HCT116 (cell line): ENCODE data around the gene GABRA4.

ENCODE experiments used
- ATF3 ChIP-seq: IDR thresholded peaks from 2 replicates; pipeline ENCODE4 v1.6.1; 2012
- EZH2 ChIP-seq: fragments of 200-600 bp; sonication (generic); IDR thresholded peaks from 2 replicates; pipeline ENCODE4 v1.6.1; 2017; ENCODE audit warnings: antibody characterized with exemption, mixed run types
- EZH2phosphoT487 ChIP-seq: fragments of 200-600 bp; IDR thresholded peaks from 2 replicates; pipeline ENCODE4 v1.6.1; 2018; ENCODE audit warnings: antibody characterized with exemption, borderline replicate concordance
- FOSL1 ChIP-seq: IDR thresholded peaks from 2 replicates; pipeline ENCODE4 v1.6.1; 2012; ENCODE audit warnings: low read depth
- POLR2A ChIP-seq: IDR thresholded peaks from 2 replicates; pipeline ENCODE4 v1.7.0; 2011; ENCODE audit warnings: borderline replicate concordance; ENCODE audit not compliant: insufficient read depth, insufficient read length; ENCODE audit errors: extremely low read depth
- POLR2AphosphoS5 ChIP-seq: IDR thresholded peaks from 2 replicates; pipeline ENCODE4 v1.6.1; 2011; ENCODE audit warnings: mild to moderate bottlenecking, low read depth, low read length, moderate library complexity
- RAD21 ChIP-seq: IDR thresholded peaks from 2 replicates; pipeline ENCODE4 v1.6.1; 2012; ENCODE audit warnings: low read depth, mild to moderate bottlenecking
- ZBTB33 ChIP-seq: IDR thresholded peaks from 2 replicates; pipeline ENCODE4 v1.6.1; 2011; ENCODE audit warnings: mild to moderate bottlenecking, low read length, moderate library complexity; ENCODE audit not compliant: insufficient replicate concordance; ENCODE audit errors: extremely low read depth
- ZNF274 ChIP-seq: fragments of 200-500 bp; sonication (Bioruptor generic); IDR thresholded peaks from 2 replicates; pipeline ENCODE4 v1.6.1; 2014; ENCODE audit warnings: mild to moderate bottlenecking, low read depth, low read length, inconsistent platforms
- TF ChIP-seq, protein P1 (sequence below), 3 experiments: fragments of 200-600 bp in 1 of 3; sonication (generic) in 1 of 3; IDR thresholded peaks in 2 of 3; conservative IDR thresholded peaks in 1 of 3; 2 replicates each; pipeline ENCODE4 v1.5.1; 2012 to 2017; ENCODE audit warnings: low read depth in 2 of 3, low read length in 2 of 3, antibody characterized with exemption in 1 of 3, borderline replicate concordance in 1 of 3, control low read depth in 1 of 3, mild to moderate bottlenecking in 1 of 3, mixed read lengths in 1 of 3, mixed run types in 1 of 3, moderate library complexity in 1 of 3; ENCODE audit not compliant: insufficient read depth in 1 of 3
- TF ChIP-seq, protein P2 (sequence below): IDR thresholded peaks from 2 replicates; pipeline ENCODE4 v1.6.1; 2012; ENCODE audit warnings: low read depth

GRCh38 chr4:46878641-46879040 is 114.7 kb downstream of the GABRA4 start:
- TF ChIP-seq, protein P1, sequence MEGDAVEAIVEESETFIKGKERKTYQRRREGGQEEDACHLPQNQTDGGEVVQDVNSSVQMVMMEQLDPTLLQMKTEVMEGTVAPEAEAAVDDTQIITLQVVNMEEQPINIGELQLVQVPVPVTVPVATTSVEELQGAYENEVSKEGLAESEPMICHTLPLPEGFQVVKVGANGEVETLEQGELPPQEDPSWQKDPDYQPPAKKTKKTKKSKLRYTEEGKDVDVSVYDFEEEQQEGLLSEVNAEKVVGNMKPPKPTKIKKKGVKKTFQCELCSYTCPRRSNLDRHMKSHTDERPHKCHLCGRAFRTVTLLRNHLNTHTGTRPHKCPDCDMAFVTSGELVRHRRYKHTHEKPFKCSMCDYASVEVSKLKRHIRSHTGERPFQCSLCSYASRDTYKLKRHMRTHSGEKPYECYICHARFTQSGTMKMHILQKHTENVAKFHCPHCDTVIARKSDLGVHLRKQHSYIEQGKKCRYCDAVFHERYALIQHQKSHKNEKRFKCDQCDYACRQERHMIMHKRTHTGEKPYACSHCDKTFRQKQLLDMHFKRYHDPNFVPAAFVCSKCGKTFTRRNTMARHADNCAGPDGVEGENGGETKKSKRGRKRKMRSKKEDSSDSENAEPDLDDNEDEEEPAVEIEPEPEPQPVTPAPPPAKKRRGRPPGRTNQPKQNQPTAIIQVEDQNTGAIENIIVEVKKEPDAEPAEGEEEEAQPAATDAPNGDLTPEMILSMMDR (IDR thresholded peaks at IDR 0.05 in 2 of 3, conservative IDR thresholded peaks at IDR 0.05 in 1 of 3; ENCODE audit: borderline replicate concordance in 1 of 3, insufficient read depth in 1 of 3, low read depth in 2 of 3, low read length in 2 of 3), result no peak
- TF ChIP-seq POLR2AphosphoS5 (no peak), ATF3 (no peak), EZH2 (no peak), FOSL1 (no peak), ZBTB33 (no peak), ZNF274 (no peak), EZH2phosphoT487 (no peak), POLR2A (no peak), RAD21 (no peak)
- TF ChIP-seq, protein P2, sequence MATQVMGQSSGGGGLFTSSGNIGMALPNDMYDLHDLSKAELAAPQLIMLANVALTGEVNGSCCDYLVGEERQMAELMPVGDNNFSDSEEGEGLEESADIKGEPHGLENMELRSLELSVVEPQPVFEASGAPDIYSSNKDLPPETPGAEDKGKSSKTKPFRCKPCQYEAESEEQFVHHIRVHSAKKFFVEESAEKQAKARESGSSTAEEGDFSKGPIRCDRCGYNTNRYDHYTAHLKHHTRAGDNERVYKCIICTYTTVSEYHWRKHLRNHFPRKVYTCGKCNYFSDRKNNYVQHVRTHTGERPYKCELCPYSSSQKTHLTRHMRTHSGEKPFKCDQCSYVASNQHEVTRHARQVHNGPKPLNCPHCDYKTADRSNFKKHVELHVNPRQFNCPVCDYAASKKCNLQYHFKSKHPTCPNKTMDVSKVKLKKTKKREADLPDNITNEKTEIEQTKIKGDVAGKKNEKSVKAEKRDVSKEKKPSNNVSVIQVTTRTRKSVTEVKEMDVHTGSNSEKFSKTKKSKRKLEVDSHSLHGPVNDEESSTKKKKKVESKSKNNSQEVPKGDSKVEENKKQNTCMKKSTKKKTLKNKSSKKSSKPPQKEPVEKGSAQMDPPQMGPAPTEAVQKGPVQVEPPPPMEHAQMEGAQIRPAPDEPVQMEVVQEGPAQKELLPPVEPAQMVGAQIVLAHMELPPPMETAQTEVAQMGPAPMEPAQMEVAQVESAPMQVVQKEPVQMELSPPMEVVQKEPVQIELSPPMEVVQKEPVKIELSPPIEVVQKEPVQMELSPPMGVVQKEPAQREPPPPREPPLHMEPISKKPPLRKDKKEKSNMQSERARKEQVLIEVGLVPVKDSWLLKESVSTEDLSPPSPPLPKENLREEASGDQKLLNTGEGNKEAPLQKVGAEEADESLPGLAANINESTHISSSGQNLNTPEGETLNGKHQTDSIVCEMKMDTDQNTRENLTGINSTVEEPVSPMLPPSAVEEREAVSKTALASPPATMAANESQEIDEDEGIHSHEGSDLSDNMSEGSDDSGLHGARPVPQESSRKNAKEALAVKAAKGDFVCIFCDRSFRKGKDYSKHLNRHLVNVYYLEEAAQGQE, result no peak
